ENCODE data around the gene CACNA2D3.

The CACNA2D3 gene

DNA sequence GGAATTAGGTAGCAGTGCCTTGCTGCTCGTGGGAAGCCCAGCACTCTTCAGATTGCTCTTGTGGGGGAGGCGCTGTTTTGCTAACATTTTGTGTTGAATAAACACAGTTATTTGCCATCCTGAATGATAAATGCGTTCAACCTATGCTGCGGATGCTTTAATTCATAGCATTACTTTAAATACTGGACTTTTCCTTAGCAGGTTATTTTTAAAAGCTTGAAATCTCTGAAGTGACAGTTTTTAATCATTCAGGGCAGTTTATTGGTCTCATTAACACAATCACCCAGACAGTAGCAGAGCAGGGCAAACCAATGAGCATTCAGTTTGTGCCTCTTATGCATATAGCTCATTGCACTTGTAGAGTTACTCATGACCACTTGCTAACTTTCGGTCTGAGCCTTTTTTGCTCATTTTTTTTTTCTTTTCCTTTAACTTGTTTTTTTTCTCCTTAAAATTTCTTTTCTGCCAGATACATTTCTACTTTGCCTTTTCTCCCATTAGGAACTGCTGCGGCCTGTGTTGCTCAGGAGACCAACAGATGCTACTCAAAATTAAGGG, 5.2 kb downstream of the CACNA2D3 start:
- DNase-seq, result no peak

- no peak for DNase-seq
Measured at GRCh38 chr3:54131026-54131605, 8.8 kb downstream of the CACNA2D3 start.

DNA sequence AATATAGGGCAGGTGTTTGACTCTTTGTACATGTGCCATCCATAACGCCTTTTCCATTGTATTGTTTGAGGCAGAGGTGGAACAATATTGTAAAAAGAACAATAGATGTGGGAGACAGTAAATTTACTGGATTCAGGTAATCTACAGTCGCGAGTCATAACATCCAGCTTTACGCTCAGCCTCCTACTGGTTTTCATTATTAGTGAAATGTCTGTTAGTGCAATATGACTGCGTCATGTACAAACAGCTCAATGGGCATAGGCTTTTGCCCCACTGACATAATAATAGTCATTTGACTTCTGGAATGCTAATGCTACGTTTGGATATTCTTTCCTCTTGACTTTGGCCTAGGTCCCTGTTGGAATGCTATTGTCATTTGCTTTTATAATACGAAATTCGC, 9.5 kb downstream of the CACNA2D3 start:
- DNase-seq, result no peak

DNA sequence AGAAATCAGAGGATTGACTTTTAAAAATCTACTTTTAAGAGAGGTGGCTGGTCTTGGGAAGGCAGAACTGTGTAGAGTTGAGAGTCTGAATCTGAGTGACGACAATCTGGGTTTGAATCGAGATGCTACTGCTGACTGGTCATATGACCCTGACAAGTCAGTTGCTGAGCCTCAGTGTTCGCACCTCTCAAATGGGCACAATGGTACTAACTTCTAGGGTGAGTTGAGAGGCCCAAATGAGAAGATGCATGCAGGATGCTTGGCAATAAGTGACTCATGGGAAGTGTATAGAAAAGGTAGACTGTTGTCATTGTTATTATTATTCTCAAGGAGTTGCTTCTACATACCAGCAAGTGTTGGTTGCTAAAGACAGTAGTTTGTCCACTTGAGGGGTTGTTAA, 10.3 kb downstream of the CACNA2D3 start:
- no peak for DNase-seq

- DNase-seq, result no peak
Measured at GRCh38 chr3:54133196-54133595, 10.8 kb downstream of the CACNA2D3 start.

DNA sequence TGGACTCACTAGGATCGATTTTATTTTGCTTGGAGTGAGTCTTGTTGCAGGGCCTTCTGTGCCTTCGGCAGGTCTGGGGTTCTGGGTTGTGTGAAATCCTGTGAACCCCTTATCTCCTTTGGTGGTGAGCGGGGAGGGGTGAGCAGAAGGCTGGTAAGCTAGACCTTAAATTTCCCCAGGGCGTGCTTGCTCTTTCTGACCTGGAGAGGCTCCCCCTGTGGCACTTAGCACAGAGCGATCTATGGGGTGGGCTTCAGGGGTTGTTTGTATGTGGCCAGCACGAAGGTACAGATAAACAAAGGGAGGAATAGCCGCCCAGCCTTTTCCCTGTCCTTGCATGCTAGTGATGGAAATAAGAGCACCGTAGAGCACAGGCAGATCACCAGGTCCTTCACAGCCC, 11.8 kb downstream of the CACNA2D3 start:
- DNase-seq, result no peak

DNA sequence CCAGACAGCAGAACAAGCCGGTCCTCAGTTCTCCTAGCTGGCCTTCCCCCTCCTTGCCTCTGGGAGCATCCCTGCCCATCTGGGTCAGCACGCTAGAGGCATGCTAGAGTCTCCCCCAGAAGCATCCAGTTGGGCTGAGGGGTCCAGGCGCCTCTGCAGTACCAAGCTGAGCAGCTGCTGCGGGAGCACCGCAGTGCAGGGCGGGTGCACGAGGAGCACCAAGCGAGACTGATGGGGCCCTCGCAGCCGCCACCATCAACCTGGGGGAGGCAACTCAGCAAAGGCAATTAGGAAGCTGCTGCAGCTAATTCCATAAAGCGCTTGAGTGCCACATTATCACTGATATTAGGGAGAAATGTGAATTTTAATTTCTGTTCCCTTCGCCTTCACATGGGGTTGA, 12.4 kb downstream of the CACNA2D3 start:
- DNase-seq, result no peak

- no peak for DNase-seq
Measured at GRCh38 chr3:54137311-54137710, 15.0 kb downstream of the CACNA2D3 start.

- DNase-seq, result no peak
Measured at GRCh38 chr3:54138937-54139547, 16.7 kb downstream of the CACNA2D3 start.

DNA sequence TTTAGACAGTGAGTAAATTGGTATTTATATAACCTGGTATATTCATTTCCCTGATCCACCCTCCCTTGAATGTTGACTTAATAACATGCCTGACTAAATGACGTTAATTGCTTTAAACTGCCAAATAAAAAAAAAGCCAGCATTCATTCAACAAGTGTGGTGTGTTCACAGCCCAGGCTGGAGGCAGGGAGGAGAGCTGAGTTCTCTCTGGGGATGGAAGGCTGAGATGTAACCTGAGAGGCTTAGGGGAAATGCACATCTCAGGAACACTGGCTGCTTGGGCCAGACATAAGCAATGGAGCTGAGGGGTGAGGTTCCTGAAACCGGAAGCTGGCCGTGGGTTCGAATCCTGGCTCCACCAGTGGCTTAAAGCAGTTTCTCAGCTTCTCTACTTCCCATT, 17.3 kb downstream of the CACNA2D3 start:
- no peak for DNase-seq

- DNase-seq, result no peak
Measured at GRCh38 chr3:54144284-54144683, 21.9 kb downstream of the CACNA2D3 start.

DNA sequence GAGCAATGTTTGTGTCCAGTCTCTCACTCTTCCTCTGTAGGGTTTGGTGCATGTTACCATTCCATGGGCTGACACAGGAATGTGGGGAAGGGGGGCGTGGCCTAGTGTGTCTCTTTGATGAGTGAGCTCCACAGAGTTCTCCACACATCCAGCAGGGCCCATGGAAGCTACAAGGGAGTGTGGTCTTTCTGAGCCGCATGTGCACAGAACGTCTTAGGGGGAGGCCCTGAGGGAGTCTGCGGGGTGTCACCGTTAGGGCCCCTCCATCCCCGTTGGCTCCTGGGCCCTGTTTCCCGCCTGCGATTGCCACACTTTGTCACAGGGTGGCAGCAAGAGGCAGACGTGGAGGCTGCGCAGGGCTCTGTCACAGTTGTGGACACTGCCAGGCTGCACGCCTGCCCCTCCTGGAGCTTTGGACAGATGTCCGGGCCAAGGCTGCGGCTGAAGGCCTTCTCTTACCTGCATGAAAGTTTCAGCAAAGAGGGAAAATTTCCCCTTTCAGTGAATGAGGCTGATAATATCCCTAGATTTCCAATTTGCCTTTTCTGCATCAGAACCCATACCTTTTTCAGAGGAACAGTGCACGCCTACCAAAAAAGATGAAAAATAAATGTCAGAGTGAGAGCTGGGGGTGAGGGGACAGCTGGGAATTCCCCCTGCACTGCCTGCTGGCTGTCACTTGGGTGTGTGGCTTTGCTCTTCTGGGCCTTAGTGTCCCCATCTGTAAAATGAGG, 24.3 kb downstream of the CACNA2D3 start:
- peak; percentile 41 for DNase-seq

- DNase-seq, result no peak
Measured at GRCh38 chr3:54150864-54151467, 28.6 kb downstream of the CACNA2D3 start.

- no peak for DNase-seq
Measured at GRCh38 chr3:54153477-54153876, 31.1 kb downstream of the CACNA2D3 start.

DNA sequence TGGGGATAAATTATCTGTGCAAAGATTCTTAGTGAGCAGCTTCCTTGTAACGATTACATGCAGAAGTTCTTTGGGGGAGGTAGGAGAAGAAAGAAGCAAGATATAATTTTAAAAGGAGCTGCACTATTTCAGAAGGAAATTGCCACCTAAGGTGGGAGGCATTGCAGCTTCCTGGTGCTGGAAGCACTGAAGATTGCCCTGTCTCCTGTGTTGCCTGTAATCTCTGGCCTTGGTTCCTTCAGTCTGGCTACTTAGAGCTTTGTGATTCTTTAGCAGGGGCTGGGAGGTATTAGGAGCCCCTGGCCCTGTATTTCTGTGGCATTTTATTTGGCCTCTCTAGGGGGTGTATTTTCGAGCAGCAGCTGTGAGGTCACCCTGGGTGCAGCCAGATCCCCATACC, 35.5 kb downstream of the CACNA2D3 start:
- no peak for DNase-seq

DNA sequence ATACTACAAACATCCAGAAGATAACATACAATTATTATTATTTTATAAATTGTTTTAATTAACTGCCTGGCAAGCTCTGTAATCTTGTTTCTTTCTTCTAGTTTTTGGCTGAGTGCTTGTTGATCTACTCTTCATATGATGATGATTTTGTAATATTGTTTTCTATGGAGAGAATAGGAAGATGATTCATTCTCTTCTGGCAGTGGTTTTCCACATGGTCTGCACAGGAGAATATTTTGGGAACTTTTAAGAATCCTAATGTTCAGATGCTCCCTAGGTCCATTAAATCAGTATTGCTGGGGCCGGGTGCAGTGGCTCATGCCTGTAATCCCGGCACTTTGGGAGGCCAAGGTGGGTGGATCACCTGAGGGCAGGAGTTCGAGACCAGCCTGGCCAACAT, 37.6 kb downstream of the CACNA2D3 start:
- no peak for DNase-seq

- DNase-seq, result no peak
Measured at GRCh38 chr3:54163441-54163840, 41.1 kb downstream of the CACNA2D3 start.

DNA sequence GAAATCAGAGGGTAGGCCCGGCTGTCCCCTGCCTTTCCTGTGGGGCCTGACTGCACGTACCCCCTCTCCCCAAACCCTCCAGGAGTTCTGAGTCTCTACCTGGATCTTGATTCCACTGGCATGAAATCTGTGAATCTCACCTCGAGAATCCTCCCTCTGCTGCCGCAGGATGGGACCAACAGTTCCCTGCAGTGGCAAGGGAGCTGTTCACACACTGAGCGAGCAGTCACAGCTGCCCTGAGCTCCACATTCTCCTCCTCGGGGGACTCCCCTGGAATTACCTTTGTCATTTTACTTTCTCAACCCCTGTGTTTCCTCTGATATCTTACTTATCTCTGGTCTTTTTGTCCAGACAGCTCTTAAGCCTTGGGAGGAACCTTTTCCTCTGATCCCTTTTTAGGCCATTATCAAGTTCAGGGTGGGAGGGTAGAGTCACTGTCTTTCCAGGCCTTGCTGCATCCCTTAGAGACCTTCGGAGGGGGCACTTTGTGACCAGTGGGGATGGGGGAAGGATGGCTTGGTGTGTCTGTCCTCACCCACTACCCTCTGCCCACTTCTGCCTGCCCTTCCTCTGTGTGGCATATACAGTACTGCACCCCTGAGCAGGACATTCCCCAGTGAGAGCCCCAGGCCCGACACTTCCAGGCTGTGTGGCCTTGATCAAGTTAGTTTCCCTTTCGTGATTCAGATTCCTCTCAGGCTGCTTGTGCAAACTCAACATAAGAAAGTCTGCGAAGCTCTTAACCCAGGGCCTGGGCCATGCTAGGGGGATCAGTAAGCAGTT, 42.0 kb downstream of the CACNA2D3 start:
- DNase-seq, result no peak

DNA sequence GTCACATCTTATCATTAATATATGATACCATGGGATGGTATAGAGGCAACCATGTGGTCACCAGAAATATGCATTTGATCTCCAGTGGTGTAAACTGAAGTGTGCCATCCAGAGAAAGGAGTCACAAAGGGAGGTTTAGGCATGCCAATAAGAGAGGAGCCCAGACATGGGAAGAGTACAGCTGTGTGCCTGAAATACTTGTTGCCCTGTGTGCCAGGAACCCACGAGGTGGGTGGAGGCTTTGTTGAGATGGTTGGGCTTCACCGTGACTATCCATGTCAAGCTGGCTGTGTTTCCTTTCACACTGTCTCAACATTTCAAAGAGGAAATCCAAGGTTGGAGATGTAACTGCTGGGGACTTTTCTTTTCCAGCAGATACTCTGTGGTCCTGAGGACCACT, 43.5 kb downstream of the CACNA2D3 start:
- DNase-seq, result no peak

- DNase-seq, result no peak
Measured at GRCh38 chr3:54167999-54168398, 45.6 kb downstream of the CACNA2D3 start.

DNA sequence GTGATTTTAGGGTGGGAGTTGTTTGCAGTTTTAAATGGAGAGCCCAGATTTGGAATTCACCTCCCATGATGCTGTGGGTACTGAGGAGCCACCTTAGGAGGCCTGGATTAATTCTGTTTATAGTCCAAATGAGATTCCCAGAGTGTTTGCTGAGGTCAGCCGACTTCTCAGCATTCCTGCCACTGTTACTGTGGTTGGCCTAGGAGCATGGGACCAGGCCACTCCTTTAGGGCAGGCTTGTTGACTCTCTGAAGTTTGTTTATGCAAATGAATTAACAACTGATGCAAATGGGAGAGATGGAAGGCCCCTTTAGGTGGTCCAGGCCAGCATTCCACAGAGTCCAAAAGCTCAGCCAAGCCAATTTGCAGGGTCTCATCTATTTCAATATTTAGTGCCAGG, 46.1 kb downstream of the CACNA2D3 start:
- DNase-seq, result no peak

- no peak for DNase-seq
Measured at GRCh38 chr3:54169524-54169923, 47.2 kb downstream of the CACNA2D3 start.

DNA sequence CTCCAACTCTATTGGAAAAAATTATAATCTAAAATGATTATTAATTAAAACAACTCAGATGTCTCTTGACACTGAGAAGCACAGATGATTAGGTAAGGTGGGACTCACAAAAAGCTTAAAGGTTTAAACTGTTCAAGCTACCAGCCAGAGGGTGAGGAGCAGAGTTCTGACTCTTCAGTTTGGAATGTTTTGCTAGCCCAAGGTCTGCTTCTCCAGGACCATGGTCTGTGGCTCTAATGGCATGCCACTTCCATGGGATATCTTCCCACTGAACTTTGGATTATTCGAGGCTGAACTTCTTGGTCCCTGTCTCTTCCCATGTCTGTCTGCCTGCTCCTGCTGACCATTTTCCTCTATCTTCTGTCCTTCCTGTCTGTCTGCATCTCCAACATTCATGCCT, 49.2 kb downstream of the CACNA2D3 start:
- DNase-seq, result no peak
